Endothelial cell of umbilical vein (primary cell): Measurements from ENCODE around the gene EFHB. TPM values are rescaled to one million over a fixed set of nuclear protein-coding genes. Genes with fewer than 3 reads are reported as not detected.
A peak's percentile ranks its signal among the peaks of the same experiment; 100 is the strongest.

Experiments used
- BruUV-seq: library from RNA; stranded (reverse); fragments of 400-500 nt; replicated peaks from 2 replicates; lab custom pipeline; 2021; lab: Mats Ljungman, UMichigan
- CTCF ChIA-PET: fragments of 300-600, 350-600 bp; sonication (Branson Sonifier 250); formaldehyde crosslinking; loops from one replicate; lab custom pipeline; 2021; ENCODE audit warnings: antibody characterized with exemption, inconsistent platforms; lab: Charles Lee
- POLR2A ChIA-PET: fragments of 300-600, 350-600 bp; sonication (Branson Sonifier 250); formaldehyde crosslinking; loops from one replicate; lab custom pipeline; 2021; ENCODE audit warnings: antibody characterized with exemption, inconsistent platforms; lab: Charles Lee
- DNase-seq: peaks from one replicate; pipeline ENCODE4 v3.0.0-alpha.2; 2011; ENCODE audit warnings: low read depth, low spot score
- FAIRE-seq: peaks from 2 replicates; lab custom pipeline; 2011; peaks lifted over from hg19 to GRCh38; lab: Jason Lieb, UNC
- H2AFZ ChIP-seq: 2 replicates; pipeline ENCODE4 v1.6.0; 2012; ENCODE audit warnings: low read depth, low read length, control low read depth, inconsistent platforms
- H3K27ac ChIP-seq: 2 replicates; pipeline ENCODE4 v1.5.1; 2011; ENCODE audit warnings: low read depth, mild to moderate bottlenecking, control low read depth, low read length, moderate library complexity; ENCODE audit not compliant: insufficient read depth
- H3K27me3 ChIP-seq, 2 experiments: 2 replicates each; pipeline versions ENCODE4 v1.6.0 to v1.6.1; 2011; ENCODE audit warnings: low read length in 2 of 2, mixed read lengths in 1 of 2; ENCODE audit not compliant: control insufficient read depth in 2 of 2, insufficient read depth in 2 of 2
- H3K36me3 ChIP-seq, 2 experiments: 2 replicates in 1 of 2; 3 replicates in 1 of 2; pipeline ENCODE4 v1.5.1; 2011; ENCODE audit warnings: low read length in 2 of 2, mild to moderate bottlenecking in 1 of 2, moderate library complexity in 1 of 2; ENCODE audit not compliant: control insufficient read depth in 2 of 2, insufficient read depth in 2 of 2; ENCODE audit errors: extremely low read depth in 1 of 2
- H3K4me1 ChIP-seq: 3 replicates; pipeline ENCODE4 v1.5.1; 2011; ENCODE audit warnings: mild to moderate bottlenecking, low read length; ENCODE audit not compliant: control insufficient read depth, insufficient read depth; ENCODE audit errors: extremely low read depth
- H3K4me2 ChIP-seq: 2 replicates; pipeline ENCODE4 v1.6.1; 2011; ENCODE audit warnings: low read length, control low read depth, mixed read lengths; ENCODE audit not compliant: insufficient read depth
- H3K4me3 ChIP-seq, 3 experiments: fragments of 200-600 bp in 1 of 3; sonication (generic), shearing (Covaris generic) in 1 of 3; replicated peaks in 1 of 3; 2 replicates each; pipeline ENCODE4 v1.5.1; 2011 to 2016; ENCODE audit warnings: control low read depth in 3 of 3, low read length in 3 of 3, mild to moderate bottlenecking in 2 of 3, inconsistent platforms in 1 of 3, low read depth in 1 of 3, moderate library complexity in 1 of 3; ENCODE audit not compliant: insufficient read depth in 1 of 3
- H3K79me2 ChIP-seq: 2 replicates; pipeline ENCODE4 v1.6.0; 2012; ENCODE audit warnings: low read length, inconsistent platforms; ENCODE audit not compliant: control insufficient read depth, insufficient read depth
- H3K9ac ChIP-seq: replicated peaks from 2 replicates; pipeline ENCODE3; 2011; ENCODE audit warnings: low read length, control low read depth; ENCODE audit not compliant: insufficient read depth; ENCODE audit errors: extremely low read depth
- H3K9me1 ChIP-seq: replicated peaks from 3 replicates; pipeline ENCODE4 v1.6.0; 2011; ENCODE audit warnings: mild to moderate bottlenecking, low read length; ENCODE audit not compliant: control insufficient read depth, insufficient read depth; ENCODE audit errors: extremely low read depth
- H3K9me3 ChIP-seq: replicated peaks from 2 replicates; pipeline ENCODE4 v1.5.1; 2012; ENCODE audit warnings: low read length, inconsistent platforms; ENCODE audit not compliant: control insufficient read depth, insufficient read depth
- H4K20me1 ChIP-seq: replicated peaks from 2 replicates; pipeline ENCODE3; 2011; ENCODE audit warnings: mild to moderate bottlenecking, low read length; ENCODE audit not compliant: control insufficient read depth, insufficient read depth; ENCODE audit errors: extremely low read depth
- CTCF ChIP-seq, 2 donors: IDR thresholded peaks; 1 replicate in 1 of 2; 2 replicates in 1 of 2; pipeline ENCODE4 v1.5.1; 2011; ENCODE audit warnings: low read length in 2 of 2, mild to moderate bottlenecking in 2 of 2, moderate library complexity in 2 of 2, control low read depth in 1 of 2, inconsistent platforms in 1 of 2, low read depth in 1 of 2; ENCODE audit not compliant: insufficient read depth in 1 of 2; ENCODE audit errors: extremely low read depth in 1 of 2
- EZH2 ChIP-seq: IDR thresholded peaks from 2 replicates; pipeline ENCODE4 v1.6.1; 2012; ENCODE audit warnings: borderline replicate concordance, low read depth, mild to moderate bottlenecking, moderate library complexity, low read length, inconsistent platforms; ENCODE audit not compliant: severe bottlenecking
- GATA2 ChIP-seq: IDR thresholded peaks from 2 replicates; pipeline ENCODE4 v1.7.0; 2011; ENCODE audit warnings: low read depth, mild to moderate bottlenecking, moderate library complexity, mixed read lengths, low read length; ENCODE audit not compliant: insufficient read length, insufficient read depth
- JUN ChIP-seq: IDR thresholded peaks from 2 replicates; pipeline ENCODE4 v1.6.1; 2011; ENCODE audit warnings: borderline replicate concordance, low read depth; ENCODE audit not compliant: insufficient read length, insufficient read depth
- POLR2AphosphoS5 ChIP-seq: IDR thresholded peaks from 2 replicates; pipeline ENCODE4 v1.6.1; 2012; ENCODE audit warnings: low read depth, mild to moderate bottlenecking, control low read depth, low read length, moderate library complexity; ENCODE audit not compliant: insufficient read depth
- dilution Hi-C: fragments of 300-500 bp; cut with MboI; formaldehyde crosslinking; loops from one replicate; pipeline ENCODE4 v1.15.0; 2019; ENCODE audit warnings: low sequenced_read_pairs; ENCODE audit not compliant: extremely low pct_ligation_motif_present
- intact Hi-C: fragments of 100-400 bp; cut with micrococcal nuclease; formaldehyde crosslinking; loops from one replicate; pipeline ENCODE4 v1.10.0; 2022
- polyA plus RNA-seq, 4 experiments: library from polyadenylated mRNA; depleted of rRNA in 3 of 4; stranded (reverse) in 3 of 4; unstranded in 1 of 4; fragments of >200 nt; gene quantifications; 2 replicates each; pipeline versions ENCODE4 v1.2.1 to v1.2.3, GENCODE V29; 2011 to 2012; ENCODE audit warnings: missing spikeins in 1 of 4
- total RNA-seq: library from RNA; stranded (reverse); gene quantifications from 2 replicates; pipeline ENCODE4 v1.2.3, GENCODE V29; 2021

EFHB gene
- total and polyA plus RNA-seq, 2 donors (not counting 3 experiments of a cell fraction or from before 2014, with no cell fraction given) = 0.82 TPM; not detected in 1

- intact Hi-C loops = loop anchor here (5.0 kb wide), 1 partner anchor 1726 kb away; no protein-coding TSS in a partner anchor
- POLR2A ChIA-PET = no interaction called here
- Histone ChIP-seq H3K4me1 (peaks cover 23% of the 10 kb centered on the region), H3K9me3 (no peaks in the 10 kb centered on the region), H3K4me2 (peak overlapping the region; percentile 91), H3K9ac (peak overlapping the region; percentile 97), H3K4me3 (peak overlapping the region; percentile 88 to 89 (median 88)), H3K79me2 (peaks cover 39% of the 10 kb centered on the region), H3K27ac (peak overlapping the region; percentile 97), H4K20me1 (no peaks in the 10 kb centered on the region), H3K9me1 (no peaks in the 10 kb centered on the region), H3K36me3 (peaks cover 0 to under 1% of the 10 kb centered on the region in 2 experiments), H2AFZ (peak overlapping the region; percentile 91), H3K27me3 (no peaks in the 10 kb centered on the region)
- BruUV-seq = TSS peak; percentile 87
- CTCF ChIA-PET = no interaction called here
- dilution Hi-C loops = no loop called here
- DNase-seq (no peak), FAIRE-seq (peak; percentile 21)
- TF ChIP-seq POLR2AphosphoS5 = no peak
- TF ChIP-seq GATA2 = no peak
- TF ChIP-seq EZH2 = no peak
- TF ChIP-seq CTCF (IDR thresholded peaks at IDR 0.05; ENCODE audit: extremely low read depth in 1 of 2, insufficient read depth in 1 of 2, low read depth in 1 of 2, low read length in 2 of 2) = no peak
- no peak for TF ChIP-seq JUN
Observed at GRCh38 chr3:19945969-19946831, 12.2 kb upstream of the EFHB start.
